ENCODE data around the gene CORO2B. TPM values are rescaled to one million over a fixed set of nuclear protein-coding genes. Genes with fewer than 3 reads are reported as not detected.

The CORO2B gene
- total and polyA plus RNA-seq, 2 of the 4 experiments (the other 2 are of a cell fraction), result 9.3 to 39.3 TPM

- in situ Hi-C loops (cut with MboI; ENCODE audit: low sequenced_read_pairs) (no loop called here), dilution Hi-C loops (cut with HindIII; ENCODE audit: low sequenced_read_pairs, unreplicated experiment) (no loop called here), intact Hi-C loops (cut with micrococcal nuclease) (no loop called here)
- no peak overlapping the region for H3K9ac ChIP-seq (ENCODE audit: low read depth, low read length)
- H3K27ac ChIP-seq (ENCODE audit: insufficient read depth, low read length), result no peak overlapping the region; the same call in 1 of the 2 replicates
- H2BK15ac ChIP-seq (ENCODE audit: low read depth, low read length), result no peak overlapping the region
- ChIA-PET CTCF (interaction anchor here (0.6 kb wide), 1 partner anchor 91 kb away, joined by 4 read pairs; no protein-coding TSS in a partner anchor), POLR2A (ENCODE audit: unreplicated experiment) (no interaction called here)
- H4K5ac ChIP-seq (ENCODE audit: low read depth, low read length), result peak overlapping the region; percentile 39; the same call in 1 of the 2 replicates
- ATAC-seq (ENCODE audit: low read depth), result no peak
- H2BK5ac ChIP-seq (ENCODE audit: low read depth, low read length, poor library complexity, severe bottlenecking), result no peak overlapping the region
- H3K36me3 ChIP-seq (ENCODE audit: control insufficient read depth, insufficient read depth, low read length), result no peaks in the 10 kb centered on the region
- no CpG with 5 or more reads among the region's 11 CpGs for WGBS, 2 experiments (ENCODE audit: extremely low coverage in 2 of 2, insufficient read length in 1 of 2)
- H3K56ac ChIP-seq (ENCODE audit: extremely low read depth, insufficient read depth, low read length), result no peak overlapping the region
- peak overlapping the region; percentile 94 for H2AK9ac ChIP-seq (replicated peaks; ENCODE audit: low read depth, low read length, poor library complexity)
- H3K4me2 ChIP-seq (ENCODE audit: low read depth, low read length), result peak overlapping the region; percentile 21
- H3K27me3 ChIP-seq (ENCODE audit: control insufficient read depth, insufficient read depth, low read length), result no peaks in the 10 kb centered on the region
- H4K20me1 ChIP-seq (ENCODE audit: insufficient read depth, low read length), result no peaks in the 10 kb centered on the region
- BruUV-seq (replicated peaks), result no TSS peak
- peak overlapping the region; percentile 79; the same call in 1 of the 2 replicates for H3K23ac ChIP-seq (ENCODE audit: low read depth, low read length)
- peak overlapping the region; percentile 59 for H2BK20ac ChIP-seq (ENCODE audit: low read depth, low read length)
- H3K14ac ChIP-seq (replicated peaks; ENCODE audit: low read depth, low read length), result peak overlapping the region; percentile 79
- peak overlapping the region; percentile 58 for H3K4me3 ChIP-seq (ENCODE audit: insufficient read depth, low read depth, low read length)
- no peaks in the 10 kb centered on the region for H3K9me3 ChIP-seq (ENCODE audit: control insufficient read depth, insufficient read depth, low read length)
- peak overlapping the region; percentile 23; the same call in 1 of the 2 replicates for H4K91ac ChIP-seq (ENCODE audit: insufficient read depth, low read depth, low read length)
- peak overlapping the region; percentile 59 for H2BK120ac ChIP-seq (ENCODE audit: low read depth, low read length)
- peaks cover 19 to 59% of the 10 kb centered on the region in 2 experiments for H3K79me1 ChIP-seq (ENCODE audit: low read depth in 1 of 2, low read length in 2 of 2)
- no peak for DNase-seq
- peak overlapping the region; percentile 86 for H2AFZ ChIP-seq (replicated peaks; ENCODE audit: low read length, poor library complexity)
- H3K9me1 ChIP-seq (ENCODE audit: insufficient read depth, low read length), result peaks cover 12% of the 10 kb centered on the region
- no peak overlapping the region for H3K18ac ChIP-seq (ENCODE audit: low read depth, low read length)
- H4K8ac ChIP-seq (ENCODE audit: low read depth in 2 of 2, low read length in 2 of 2), result peak overlapping the region in 1 of 2 experiments; percentile 49; a peak in 2 of 4 replicates
- peak overlapping the region; percentile 89 for H3K4ac ChIP-seq (ENCODE audit: low read depth, low read length)
- peak overlapping the region; percentile 83 for H2AK5ac ChIP-seq (ENCODE audit: low read depth, low read length)
- peaks cover 7% of the 10 kb centered on the region for H3K4me1 ChIP-seq (ENCODE audit: control insufficient read depth, insufficient read depth, low read length)
- TF ChIP-seq MAFK (IDR thresholded peaks at IDR 0.05; ENCODE audit: low read depth, low read length) (no peak), CTCF (conservative IDR thresholded peaks at IDR 0.05; ENCODE audit: low read depth, low read length) (no peak), CHD1 (IDR thresholded peaks at IDR 0.05; ENCODE audit: low read depth, low read length) (no peak), FOS (IDR thresholded peaks at IDR 0.05; ENCODE audit: low read depth, low read length) (no peak), RCOR1 (IDR thresholded peaks at IDR 0.05; ENCODE audit: insufficient replicate concordance, low read length) (no peak), USF2 (IDR thresholded peaks at IDR 0.05; ENCODE audit: low read depth, low read length) (no peak), BHLHE40 (IDR thresholded peaks at IDR 0.05; ENCODE audit: low read depth, low read length) (no peak), RAD21 (IDR thresholded peaks at IDR 0.05; ENCODE audit: low read length) (no peak), CEBPB (IDR thresholded peaks at IDR 0.05; ENCODE audit: low read depth, low read length) (no peak), NFE2L2 (IDR thresholded peaks at IDR 0.05; ENCODE audit: low read depth, low read length) (no peak), ELK1 (IDR thresholded peaks at IDR 0.05; ENCODE audit: borderline replicate concordance, low read depth, low read length) (no peak), SMC3 (IDR thresholded peaks at IDR 0.05; ENCODE audit: low read depth, low read length) (no peak), MXI1 (IDR thresholded peaks at IDR 0.05; ENCODE audit: borderline replicate concordance, low read depth, low read length) (no peak), MAZ (IDR thresholded peaks at IDR 0.05; ENCODE audit: borderline replicate concordance, low read depth, low read length) (no peak)
Measured at GRCh38 chr15:68580026-68580882, 1.5 kb downstream of the CORO2B start.
